ENCODE data around the gene MYO15B. TPM values are rescaled to one million over a fixed set of nuclear protein-coding genes. Genes with fewer than 3 reads are reported as not detected.

The MYO15B gene
- total RNA-seq, 2 experiments from 2014 or later = 8.9 to 19.2 TPM

GRCh38 chr17:75668489-75668888, 80.9 kb downstream of the MYO15B start:
- no peak overlapping the region for H2AFZ ChIP-seq (ENCODE audit: low read length)
- peak overlapping the region; percentile 79 for H3K4me2 ChIP-seq (ENCODE audit: low read length)
- H3K27ac ChIP-seq (ENCODE audit: low read depth, low read length, poor library complexity, severe bottlenecking) = no peak overlapping the region
- peaks cover 70% of the 10 kb centered on the region for H3K79me2 ChIP-seq (ENCODE audit: insufficient read depth, low read depth, low read length)
- H3K9me2 ChIP-seq (ENCODE audit: insufficient read depth, low read length) = no peaks in the 10 kb centered on the region
- H3K4me3 ChIP-seq (ENCODE audit: low read depth, low read length, poor library complexity, severe bottlenecking) = peak overlapping the region; percentile 84
- DNase-seq (ENCODE audit: low spot score) = no peak
- peaks cover 65% of the 10 kb centered on the region for H3K36me3 ChIP-seq (ENCODE audit: insufficient read depth, low read length)
- H3K9me3 ChIP-seq (ENCODE audit: low read length) = peaks cover 6% of the 10 kb centered on the region; the same call in 1 of the 2 replicates
- H3K4me1 ChIP-seq (ENCODE audit: insufficient read depth, low read length, poor library complexity, severe bottlenecking) = peaks cover 41% of the 10 kb centered on the region
- no peaks in the 10 kb centered on the region for H4K20me1 ChIP-seq (ENCODE audit: insufficient read depth, low read length)
- CTCF ChIA-PET (ENCODE audit: unreplicated experiment) = interaction anchor here (0.5 to 1.2 kb wide), 4 partner anchors 21 to 87 kb away, joined by 3 to 4 read pairs (median 3); no protein-coding TSS in a partner anchor
- BruUV-seq (replicated peaks) = no TSS peak
- TF ChIP-seq EZH2phosphoT487 (IDR thresholded peaks at IDR 0.05; ENCODE audit: borderline replicate concordance, low read depth, low read length) (no peak), CTCF (conservative IDR thresholded peaks at IDR 0.05; ENCODE audit: low read length) (no peak)
- POLR2A ChIA-PET = interaction anchor here (0.6 kb wide), 1 partner anchor 81 kb away, joined by 3 read pairs; no protein-coding TSS in a partner anchor
- intact Hi-C loops (cut with micrococcal nuclease; ENCODE audit: unreplicated experiment) = loop anchor here (5.0 to 10.0 kb wide), 4 partner anchors 36 to 1066 kb away; partner anchors contain the start of genes MFSD11, SMIM5, SRSF2 and UBALD2

GRCh38 chr17:75670868-75671267, 83.3 kb downstream of the MYO15B start:
- TF ChIP-seq EZH2phosphoT487 (IDR thresholded peaks at IDR 0.05; ENCODE audit: borderline replicate concordance, low read depth, low read length) = no peak
- no peak for TF ChIP-seq CTCF (conservative IDR thresholded peaks at IDR 0.05; ENCODE audit: low read length)
- no TSS peak for BruUV-seq (replicated peaks)
- peaks cover 75% of the 10 kb centered on the region for H3K79me2 ChIP-seq (ENCODE audit: insufficient read depth, low read depth, low read length)
- H2AFZ ChIP-seq (ENCODE audit: low read length) = no peak overlapping the region
- no peak for DNase-seq (ENCODE audit: low spot score)
- no peaks in the 10 kb centered on the region for H3K9me2 ChIP-seq (ENCODE audit: insufficient read depth, low read length)
- no peaks in the 10 kb centered on the region for H4K20me1 ChIP-seq (ENCODE audit: insufficient read depth, low read length)
- H3K4me2 ChIP-seq (ENCODE audit: low read length) = peak overlapping the region; percentile 0; the same call in 1 of the 2 replicates
- H3K27ac ChIP-seq (ENCODE audit: low read depth, low read length, poor library complexity, severe bottlenecking) = no peak overlapping the region
- peaks cover 30% of the 10 kb centered on the region for H3K4me1 ChIP-seq (ENCODE audit: insufficient read depth, low read length, poor library complexity, severe bottlenecking)
- intact Hi-C loops (cut with micrococcal nuclease; ENCODE audit: unreplicated experiment) = no loop called here
- H3K4me3 ChIP-seq (ENCODE audit: low read depth, low read length, poor library complexity, severe bottlenecking) = no peak overlapping the region
- ChIA-PET CTCF (ENCODE audit: unreplicated experiment) (interaction anchor here (1.0 to 1.8 kb wide), 3 partner anchors 38 to 79 kb away, joined by 3 to 4 read pairs (median 4); no protein-coding TSS in a partner anchor), POLR2A (interaction anchor here (0.7 to 2.0 kb wide), 5 partner anchors 18 to 75 kb away, joined by 3 to 7 read pairs (median 3); no protein-coding TSS in a partner anchor)
- peaks cover 70% of the 10 kb centered on the region for H3K36me3 ChIP-seq (ENCODE audit: insufficient read depth, low read length)
- no peaks in the 10 kb centered on the region; the same call in 1 of the 2 replicates for H3K9me3 ChIP-seq (ENCODE audit: low read length)

GRCh38 chr17:75672011-75672410, 84.4 kb downstream of the MYO15B start:
- DNase-seq (ENCODE audit: low spot score) = no peak
- Histone ChIP-seq H3K9me2 (ENCODE audit: insufficient read depth, low read length) (no peaks in the 10 kb centered on the region), H4K20me1 (ENCODE audit: insufficient read depth, low read length) (0 out of 2 replicates have a peak, but pooled peaks cover 3% of the 10 kb centered on the region), H3K36me3 (ENCODE audit: insufficient read depth, low read length) (peaks cover 79% of the 10 kb centered on the region), H3K4me1 (ENCODE audit: insufficient read depth, low read length, poor library complexity, severe bottlenecking) (peaks cover 25% of the 10 kb centered on the region), H3K4me3 (ENCODE audit: low read depth, low read length, poor library complexity, severe bottlenecking) (no peak overlapping the region), H3K27ac (ENCODE audit: low read depth, low read length, poor library complexity, severe bottlenecking) (no peak overlapping the region), H3K9me3 (ENCODE audit: low read length) (no peaks in the 10 kb centered on the region), H3K79me2 (ENCODE audit: insufficient read depth, low read depth, low read length) (peaks cover 75% of the 10 kb centered on the region), H3K4me2 (ENCODE audit: low read length) (no peak overlapping the region), H2AFZ (ENCODE audit: low read length) (no peak overlapping the region)
- BruUV-seq (replicated peaks) = no TSS peak
- ChIA-PET CTCF (ENCODE audit: unreplicated experiment) (interaction anchor here (1.2 kb wide), 1 partner anchor 82 kb away, joined by 3 read pairs; no protein-coding TSS in a partner anchor), POLR2A (interaction anchor here (0.7 to 2.0 kb wide), 7 partner anchors 8 to 164 kb away, joined by 3 to 7 read pairs (median 3); no protein-coding TSS in a partner anchor)
- intact Hi-C loops (cut with micrococcal nuclease; ENCODE audit: unreplicated experiment) = no loop called here
- TF ChIP-seq EZH2phosphoT487 (IDR thresholded peaks at IDR 0.05; ENCODE audit: borderline replicate concordance, low read depth, low read length) = no peak
- TF ChIP-seq CTCF (conservative IDR thresholded peaks at IDR 0.05; ENCODE audit: low read length) = no peak

Data from OCI-LY7 (cell line).